SK-N-SH treated with all-trans-retinoic acid at 6 μM for 48 hours (cell line): ENCODE measurements around the gene AHRR.

Source experiments
- ATAC-seq: fragments of 200-7000 bp; cut with Tn5 transposase; 3 replicates; pipeline ENCODE4 v1.9.1; 2020; ENCODE audit warnings: mild to moderate bottlenecking, moderate library complexity
- BACH2 ChIP-seq: fragments of 250-450 bp; sonication (Bioruptor Pico); IDR thresholded peaks from 2 replicates; pipeline ENCODE4 v1.9.0; 2021; ENCODE audit warnings: mild to moderate bottlenecking, borderline replicate concordance
- ESRRG ChIP-seq: fragments of 250-450 bp; sonication (Bioruptor Pico); IDR thresholded peaks from 2 replicates; pipeline ENCODE4 v1.6.1; 2021; ENCODE audit warnings: mild to moderate bottlenecking
- GLIS3 ChIP-seq: fragments of 250-450 bp; sonication (Bioruptor Pico); IDR thresholded peaks from 2 replicates; pipeline ENCODE4 v1.5.0; 2020; ENCODE audit warnings: mild to moderate bottlenecking, moderate library complexity
- ISL1 ChIP-seq: fragments of 250-450 bp; sonication (Bioruptor Pico); IDR thresholded peaks from 2 replicates; pipeline ENCODE4 v2.1.2; 2022; ENCODE audit warnings: mild to moderate bottlenecking, moderate library complexity
- OSR1 ChIP-seq: fragments of 250-450 bp; sonication (Bioruptor Pico); IDR thresholded peaks from 2 replicates; pipeline ENCODE4 v1.8.0; 2022; ENCODE audit warnings: moderate library complexity, mild to moderate bottlenecking, inconsistent platforms
- POU6F1 ChIP-seq: fragments of 250-450 bp; sonication (Bioruptor Pico); IDR thresholded peaks from 2 replicates; pipeline ENCODE4 v1.8.0; 2021; ENCODE audit warnings: low read depth, mild to moderate bottlenecking, moderate library complexity, borderline replicate concordance
- PPARA ChIP-seq: fragments of 250-450 bp; sonication (Bioruptor Pico); IDR thresholded peaks from 2 replicates; pipeline ENCODE4 v1.5.0; 2020; ENCODE audit warnings: mild to moderate bottlenecking, borderline replicate concordance
- RARB ChIP-seq: fragments of 250-450 bp; sonication (Bioruptor Pico); IDR thresholded peaks from 2 replicates; pipeline ENCODE4 v1.8.0; 2021; ENCODE audit warnings: mild to moderate bottlenecking, moderate library complexity
- SNAI2 ChIP-seq: fragments of 250-450 bp; sonication (Bioruptor Pico); IDR thresholded peaks from 2 replicates; pipeline ENCODE4 v1.5.0; 2020; ENCODE audit warnings: mild to moderate bottlenecking, moderate library complexity
- TCF4 ChIP-seq: fragments of 250-450 bp; sonication (Bioruptor Pico); IDR thresholded peaks from 2 replicates; pipeline ENCODE4 v1.8.0; 2021; ENCODE audit warnings: mild to moderate bottlenecking, moderate library complexity, borderline replicate concordance
- TOX ChIP-seq: fragments of 250-450 bp; sonication (Bioruptor Pico); IDR thresholded peaks from 2 replicates; pipeline ENCODE4 v1.8.0; 2021; ENCODE audit warnings: mild to moderate bottlenecking, moderate library complexity, borderline replicate concordance
- TSHZ2 ChIP-seq: fragments of 250-450 bp; sonication (Bioruptor Pico); IDR thresholded peaks from 2 replicates; pipeline ENCODE4 v1.5.0; 2020; ENCODE audit warnings: mild to moderate bottlenecking, moderate library complexity
- ZC3H10 ChIP-seq: fragments of 250-450 bp; sonication (Bioruptor Pico); IDR thresholded peaks from 2 replicates; pipeline ENCODE4 v1.5.1; 2021; ENCODE audit warnings: mild to moderate bottlenecking, moderate library complexity
- ZFP3 ChIP-seq: fragments of 250-450 bp; sonication (Bioruptor Pico); IDR thresholded peaks from 2 replicates; pipeline ENCODE4 v1.5.0; 2020; ENCODE audit warnings: mild to moderate bottlenecking, moderate library complexity
- ZFP30 ChIP-seq: fragments of 450-650 bp; formaldehyde crosslinking; IDR thresholded peaks from 2 replicates; pipeline ENCODE4 v1.5.0; 2022; ENCODE audit warnings: mild to moderate bottlenecking, moderate library complexity
- ZNF565 ChIP-seq: fragments of 450-650 bp; formaldehyde crosslinking; conservative IDR thresholded peaks from 2 replicates; pipeline ENCODE4 v1.5.0; 2020; ENCODE audit warnings: low read depth, mild to moderate bottlenecking, moderate library complexity
- ZNF70 ChIP-seq: fragments of 450-650 bp; formaldehyde crosslinking; IDR thresholded peaks from 2 replicates; pipeline ENCODE4 v1.5.0; 2020; ENCODE audit warnings: mild to moderate bottlenecking, moderate library complexity
- ZNF8 ChIP-seq: fragments of 450-650 bp; formaldehyde crosslinking; IDR thresholded peaks from 2 replicates; pipeline ENCODE4 v1.5.0; 2020; ENCODE audit warnings: mild to moderate bottlenecking, moderate library complexity
- TF ChIP-seq, protein P1 (sequence below): fragments of 250-450 bp; sonication (Bioruptor Pico); IDR thresholded peaks from 2 replicates; pipeline ENCODE4 v1.8.0; 2020; ENCODE audit warnings: mild to moderate bottlenecking, moderate library complexity, borderline replicate concordance
- TF ChIP-seq, protein P2 (sequence below): fragments of 250-450 bp; sonication (Bioruptor Pico); IDR thresholded peaks from 2 replicates; pipeline ENCODE4 v1.5.1; 2021; ENCODE audit warnings: mild to moderate bottlenecking, moderate library complexity

The AHRR gene

GRCh38 chr5:421287-421880, 99.9 kb downstream of the AHRR start:
- TF ChIP-seq RARB (CRISPR knock-in tag) (no peak), OSR1 (CRISPR knock-in tag) (no peak), BACH2 (CRISPR knock-in tag) (no peak), TCF4 (CRISPR knock-in tag) (no peak), ZNF565 (CRISPR knock-in tag) (no peak), TOX (no peak), PPARA (CRISPR knock-in tag) (no peak), ZFP3 (no peak), ESRRG (CRISPR knock-in tag) (no peak), POU6F1 (CRISPR knock-in tag) (no peak), TSHZ2 (no peak), ZFP30 (CRISPR knock-in tag) (no peak), ZNF8 (CRISPR knock-in tag) (no peak), SNAI2 (CRISPR knock-in tag) (no peak), ZC3H10 (no peak)
- TF ChIP-seq, protein P1, sequence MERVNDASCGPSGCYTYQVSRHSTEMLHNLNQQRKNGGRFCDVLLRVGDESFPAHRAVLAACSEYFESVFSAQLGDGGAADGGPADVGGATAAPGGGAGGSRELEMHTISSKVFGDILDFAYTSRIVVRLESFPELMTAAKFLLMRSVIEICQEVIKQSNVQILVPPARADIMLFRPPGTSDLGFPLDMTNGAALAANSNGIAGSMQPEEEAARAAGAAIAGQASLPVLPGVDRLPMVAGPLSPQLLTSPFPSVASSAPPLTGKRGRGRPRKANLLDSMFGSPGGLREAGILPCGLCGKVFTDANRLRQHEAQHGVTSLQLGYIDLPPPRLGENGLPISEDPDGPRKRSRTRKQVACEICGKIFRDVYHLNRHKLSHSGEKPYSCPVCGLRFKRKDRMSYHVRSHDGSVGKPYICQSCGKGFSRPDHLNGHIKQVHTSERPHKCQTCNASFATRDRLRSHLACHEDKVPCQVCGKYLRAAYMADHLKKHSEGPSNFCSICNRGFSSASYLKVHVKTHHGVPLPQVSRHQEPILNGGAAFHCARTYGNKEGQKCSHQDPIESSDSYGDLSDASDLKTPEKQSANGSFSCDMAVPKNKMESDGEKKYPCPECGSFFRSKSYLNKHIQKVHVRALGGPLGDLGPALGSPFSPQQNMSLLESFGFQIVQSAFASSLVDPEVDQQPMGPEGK (CRISPR knock-in tag), result no peak
- TF ChIP-seq, protein P2, sequence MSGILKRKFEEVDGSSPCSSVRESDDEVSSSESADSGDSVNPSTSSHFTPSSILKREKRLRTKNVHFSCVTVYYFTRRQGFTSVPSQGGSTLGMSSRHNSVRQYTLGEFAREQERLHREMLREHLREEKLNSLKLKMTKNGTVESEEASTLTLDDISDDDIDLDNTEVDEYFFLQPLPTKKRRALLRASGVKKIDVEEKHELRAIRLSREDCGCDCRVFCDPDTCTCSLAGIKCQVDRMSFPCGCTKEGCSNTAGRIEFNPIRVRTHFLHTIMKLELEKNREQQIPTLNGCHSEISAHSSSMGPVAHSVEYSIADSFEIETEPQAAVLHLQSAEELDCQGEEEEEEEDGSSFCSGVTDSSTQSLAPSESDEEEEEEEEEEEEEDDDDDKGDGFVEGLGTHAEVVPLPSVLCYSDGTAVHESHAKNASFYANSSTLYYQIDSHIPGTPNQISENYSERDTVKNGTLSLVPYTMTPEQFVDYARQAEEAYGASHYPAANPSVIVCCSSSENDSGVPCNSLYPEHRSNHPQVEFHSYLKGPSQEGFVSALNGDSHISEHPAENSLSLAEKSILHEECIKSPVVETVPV (CRISPR knock-in tag), result no peak
- no peak for ATAC-seq

DNA sequence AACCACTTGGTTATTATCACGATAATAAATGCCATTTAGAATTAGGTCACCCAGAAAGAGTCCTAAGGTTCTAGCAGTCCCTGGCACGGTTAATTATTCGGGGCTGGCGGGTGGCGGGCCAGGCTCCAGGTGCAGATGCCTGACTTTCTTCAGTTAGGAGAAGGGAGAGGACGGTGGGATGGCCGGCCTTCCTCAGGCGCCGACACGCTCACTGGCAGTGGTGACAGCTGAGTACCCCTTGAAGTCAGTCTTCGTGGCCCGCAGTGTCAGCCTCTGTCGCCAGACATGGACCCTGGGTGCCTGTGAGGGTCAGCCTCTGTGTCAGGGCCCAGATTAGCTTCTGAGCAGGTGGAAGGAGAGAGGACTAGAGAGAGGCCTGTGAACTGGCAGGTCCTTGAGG, 100.4 kb downstream of the AHRR start:
- TF ChIP-seq ZFP3 (no peak), BACH2 (CRISPR knock-in tag) (no peak), ZC3H10 (no peak), OSR1 (CRISPR knock-in tag) (no peak), GLIS3 (CRISPR knock-in tag) (no peak), TOX (no peak), TSHZ2 (no peak), ESRRG (CRISPR knock-in tag) (no peak), TCF4 (CRISPR knock-in tag) (no peak), ZNF565 (CRISPR knock-in tag) (no peak), ZNF70 (CRISPR knock-in tag) (no peak), PPARA (CRISPR knock-in tag) (no peak), ISL1 (CRISPR knock-in tag) (no peak), POU6F1 (CRISPR knock-in tag) (no peak), RARB (CRISPR knock-in tag) (no peak), ZNF8 (CRISPR knock-in tag) (no peak)
- TF ChIP-seq, protein P2 (CRISPR knock-in tag), result no peak
- TF ChIP-seq, protein P1 (CRISPR knock-in tag), result no peak

More for the DNA sequence above, 100.4 kb downstream of the AHRR start:
- ATAC-seq, result no peak
